ENCODE data around the gene SOX5. TPM values are rescaled to one million over a fixed set of nuclear protein-coding genes. Genes with fewer than 3 reads are reported as not detected.

Gene SOX5
- total RNA-seq, 1 donor from 2014 or later, result 2.9 TPM

- TF ChIP-seq CTCF (IDR thresholded peaks at IDR 0.05; ENCODE audit: borderline replicate concordance), result no peak
- no peak overlapping the region for H3K4me3 ChIP-seq
- H3K9me3 ChIP-seq (replicated peaks), result no peaks in the 10 kb centered on the region
- H3K27me3 ChIP-seq (ENCODE audit: low read depth), result peaks cover 15% of the 10 kb centered on the region
- intact Hi-C loops (cut with micrococcal nuclease), result no loop called here
- no peak for DNase-seq
- H3K4me1 ChIP-seq, result peaks cover 8% of the 10 kb centered on the region
- no peaks in the 10 kb centered on the region for H3K36me3 ChIP-seq
- H3K27ac ChIP-seq (replicated peaks), result no peak overlapping the region
These were observed 4.9 kb upstream of the SOX5 start for GRCh38 chr12:23954332-23954731.

GRCh38 chr12:23952071-23952470 lies 2.6 kb upstream of the SOX5 start:
- intact Hi-C loops (cut with micrococcal nuclease), result no loop called here
- Histone ChIP-seq H3K4me3 (no peak overlapping the region), H3K27ac (replicated peaks) (no peak overlapping the region), H3K4me1 (peaks cover 11% of the 10 kb centered on the region), H3K36me3 (no peaks in the 10 kb centered on the region), H3K27me3 (ENCODE audit: low read depth) (peaks cover 35% of the 10 kb centered on the region), H3K9me3 (replicated peaks) (no peaks in the 10 kb centered on the region)
- no peak for TF ChIP-seq CTCF (IDR thresholded peaks at IDR 0.05; ENCODE audit: borderline replicate concordance)
- no peak for DNase-seq

GRCh38 chr12:23950775-23951451 lies 1.4 kb upstream of the SOX5 start:
- no peak for TF ChIP-seq CTCF (IDR thresholded peaks at IDR 0.05; ENCODE audit: borderline replicate concordance)
- Histone ChIP-seq H3K27ac (replicated peaks) (peak overlapping the region; percentile 20), H3K36me3 (no peaks in the 10 kb centered on the region), H3K9me3 (replicated peaks) (no peaks in the 10 kb centered on the region), H3K4me3 (peak overlapping the region; percentile 61), H3K27me3 (ENCODE audit: low read depth) (peaks cover 38% of the 10 kb centered on the region), H3K4me1 (peaks cover 11% of the 10 kb centered on the region)
- intact Hi-C loops (cut with micrococcal nuclease), result no loop called here
- DNase-seq, result no peak

GRCh38 chr12:23950210-23950774 lies 822 bp upstream of the SOX5 start:
- no peak for DNase-seq
- H3K27ac ChIP-seq (replicated peaks), result peak overlapping the region; percentile 20
- intact Hi-C loops (cut with micrococcal nuclease), result no loop called here
- peak overlapping the region; percentile 61 for H3K4me3 ChIP-seq
- no peaks in the 10 kb centered on the region for H3K36me3 ChIP-seq
- no peaks in the 10 kb centered on the region for H3K9me3 ChIP-seq (replicated peaks)
- H3K27me3 ChIP-seq (ENCODE audit: low read depth), result peaks cover 38% of the 10 kb centered on the region
- TF ChIP-seq CTCF (IDR thresholded peaks at IDR 0.05; ENCODE audit: borderline replicate concordance), result no peak
- peaks cover 11% of the 10 kb centered on the region for H3K4me1 ChIP-seq

- peaks cover 11% of the 10 kb centered on the region for H3K4me1 ChIP-seq
- no peak overlapping the region for H3K27ac ChIP-seq (replicated peaks)
- no peak for TF ChIP-seq CTCF (IDR thresholded peaks at IDR 0.05; ENCODE audit: borderline replicate concordance)
- no peaks in the 10 kb centered on the region for H3K36me3 ChIP-seq
- intact Hi-C loops (cut with micrococcal nuclease), result no loop called here
- peak overlapping the region; percentile 61 for H3K4me3 ChIP-seq
- no peaks in the 10 kb centered on the region for H3K9me3 ChIP-seq (replicated peaks)
- no peak for DNase-seq
- H3K27me3 ChIP-seq (ENCODE audit: low read depth), result peaks cover 38% of the 10 kb centered on the region
These were observed 1.2 kb downstream of the SOX5 start for GRCh38 chr12:23948291-23948690.

All from left ventricle myocardium inferior (tissue), 1 donor.